H1 (cell line): Measurements from ENCODE around the gene BGLAP.

Source experiments
- CHD1 ChIP-seq: IDR thresholded peaks from 2 replicates; pipeline ENCODE4 v1.6.1; 2012; ENCODE audit warnings: low read depth, low read length, improper control_type of control experiment
- CREB1 ChIP-seq: IDR thresholded peaks from 2 replicates; pipeline ENCODE4 v1.6.1; 2012; ENCODE audit warnings: inconsistent platforms
- CTCF ChIP-seq, 3 experiments: IDR thresholded peaks; 1 replicate in 2 of 3; 2 replicates in 1 of 3; pipeline versions ENCODE4 v1.5.1 to v1.6.1; 2011; ENCODE audit warnings: low read length in 3 of 3, mild to moderate bottlenecking in 3 of 3, inconsistent platforms in 2 of 3, low read depth in 1 of 3, moderate library complexity in 1 of 3; ENCODE audit not compliant: insufficient read depth in 1 of 3; ENCODE audit errors: control extremely low read depth in 1 of 3
- EZH2 ChIP-seq: fragments of 200-600 bp; sonication (generic); IDR thresholded peaks from 2 replicates; pipeline ENCODE4 v1.7.1; 2012; ENCODE audit warnings: low read depth, mild to moderate bottlenecking, moderate library complexity, low read length, inconsistent platforms; ENCODE audit not compliant: severe bottlenecking
- JUN ChIP-seq: IDR thresholded peaks from 2 replicates; pipeline ENCODE4 v1.6.1; 2011; ENCODE audit warnings: low read depth, mild to moderate bottlenecking, improper control_type of control experiment, low read length
- KDM5A ChIP-seq: fragments of 200-600 bp; IDR thresholded peaks from 2 replicates; pipeline ENCODE4 v1.7.1; 2012; ENCODE audit warnings: mild to moderate bottlenecking, low read length, inconsistent platforms, mixed read lengths
- NRF1 ChIP-seq: IDR thresholded peaks from 2 replicates; pipeline ENCODE4 v1.6.1; 2011; ENCODE audit warnings: mild to moderate bottlenecking, low read depth, low read length, improper control_type of control experiment
- POLR2A ChIP-seq, 2 experiments: IDR thresholded peaks; 1 replicate in 1 of 2; 2 replicates in 1 of 2; pipeline ENCODE4 v1.6.1; 2011; ENCODE audit warnings: low read depth in 2 of 2, low read length in 2 of 2, mild to moderate bottlenecking in 2 of 2; ENCODE audit errors: control extremely low read depth in 1 of 2
- RFX5 ChIP-seq: IDR thresholded peaks from 2 replicates; pipeline ENCODE4 v1.6.1; 2011; ENCODE audit warnings: low read depth, low read length, improper control_type of control experiment, borderline replicate concordance
- RNF2 ChIP-seq: fragments of 200-900, 300-1000 bp; sonication (generic); IDR thresholded peaks from 2 replicates; pipeline ENCODE4 v1.7.1; 2016; ENCODE audit warnings: borderline replicate concordance, low read depth, mild to moderate bottlenecking, antibody characterized with exemption, low read length; ENCODE audit not compliant: poor library complexity, severe bottlenecking; ENCODE audit errors: missing control alignments
- SIRT6 ChIP-seq: IDR thresholded peaks from one replicate; pipeline ENCODE4 v1.7.1; 2012; ENCODE audit warnings: low read length, inconsistent platforms
- SP2 ChIP-seq: IDR thresholded peaks from 2 replicates; pipeline ENCODE4 v1.6.1; 2012; ENCODE audit warnings: mild to moderate bottlenecking, low read length, inconsistent platforms
- SUZ12 ChIP-seq: fragments of 200-600 bp; sonication (generic); IDR thresholded peaks from 2 replicates; pipeline ENCODE4 v1.6.1; 2012; ENCODE audit warnings: mild to moderate bottlenecking, inconsistent platforms, low read length, moderate library complexity, mixed read lengths
- TF ChIP-seq, protein P1 (sequence below): IDR thresholded peaks from 2 replicates; pipeline ENCODE4 v1.6.1; 2011; ENCODE audit warnings: low read length, improper control_type of control experiment

GRCh38 chr1:156268336-156268735 is 26.4 kb downstream of the BGLAP start:
- TF ChIP-seq CTCF (IDR thresholded peaks at IDR 0.05; ENCODE audit: control extremely low read depth in 1 of 3, insufficient read depth in 1 of 3, low read depth in 1 of 3, low read length in 3 of 3) (no peak), EZH2 (no peak), RFX5 (no peak), POLR2A (IDR thresholded peaks at IDR 0.05; ENCODE audit: control extremely low read depth in 1 of 2, low read depth in 2 of 2, low read length in 2 of 2) (no peak), SP2 (no peak), SIRT6 (no peak), RNF2 (no peak), CREB1 (no peak), JUN (no peak), NRF1 (no peak), KDM5A (no peak), SUZ12 (no peak), CHD1 (no peak)
- TF ChIP-seq, protein P1, sequence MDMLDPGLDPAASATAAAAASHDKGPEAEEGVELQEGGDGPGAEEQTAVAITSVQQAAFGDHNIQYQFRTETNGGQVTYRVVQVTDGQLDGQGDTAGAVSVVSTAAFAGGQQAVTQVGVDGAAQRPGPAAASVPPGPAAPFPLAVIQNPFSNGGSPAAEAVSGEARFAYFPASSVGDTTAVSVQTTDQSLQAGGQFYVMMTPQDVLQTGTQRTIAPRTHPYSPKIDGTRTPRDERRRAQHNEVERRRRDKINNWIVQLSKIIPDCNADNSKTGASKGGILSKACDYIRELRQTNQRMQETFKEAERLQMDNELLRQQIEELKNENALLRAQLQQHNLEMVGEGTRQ, result no peak
